ENCODE measurements around the gene TRIO.

TRIO gene

GRCh38 chr5:14183187-14183939, 40.2 kb downstream of the TRIO start:
- in situ Hi-C loops (cut with MboI; ENCODE audit: low sequenced_read_pairs) = no loop called here

- in situ Hi-C loops (cut with MboI; ENCODE audit: low sequenced_read_pairs) = no loop called here
Observed at GRCh38 chr5:14184082-14184481, 40.9 kb downstream of the TRIO start.

- in situ Hi-C loops (cut with MboI; ENCODE audit: low sequenced_read_pairs) = no loop called here
Observed at GRCh38 chr5:14184725-14185124, 41.6 kb downstream of the TRIO start.

GRCh38 chr5:14185326-14186058, 42.4 kb downstream of the TRIO start:
- in situ Hi-C loops (cut with MboI; ENCODE audit: low sequenced_read_pairs) = no loop called here

- in situ Hi-C loops (cut with MboI; ENCODE audit: low sequenced_read_pairs) = no loop called here
Observed at GRCh38 chr5:14186059-14186830, 43.1 kb downstream of the TRIO start.

- in situ Hi-C loops (cut with MboI; ENCODE audit: low sequenced_read_pairs) = no loop called here
Observed at GRCh38 chr5:14187157-14187556, 44.0 kb downstream of the TRIO start.

GRCh38 chr5:14187660-14188059, 44.5 kb downstream of the TRIO start:
- in situ Hi-C loops (cut with MboI; ENCODE audit: low sequenced_read_pairs) = no loop called here

GRCh38 chr5:14188778-14189177, 45.6 kb downstream of the TRIO start:
- in situ Hi-C loops (cut with MboI; ENCODE audit: low sequenced_read_pairs) = no loop called here

GRCh38 chr5:14189680-14190079, 46.5 kb downstream of the TRIO start:
- in situ Hi-C loops (cut with MboI; ENCODE audit: low sequenced_read_pairs) = no loop called here

GRCh38 chr5:14190194-14191164, 47.3 kb downstream of the TRIO start:
- in situ Hi-C loops (cut with MboI; ENCODE audit: low sequenced_read_pairs) = no loop called here

GRCh38 chr5:14191325-14191724, 48.2 kb downstream of the TRIO start:
- in situ Hi-C loops (cut with MboI; ENCODE audit: low sequenced_read_pairs) = no loop called here

- in situ Hi-C loops (cut with MboI; ENCODE audit: low sequenced_read_pairs) = no loop called here
Observed at GRCh38 chr5:14193496-14193895, 50.4 kb downstream of the TRIO start.

GRCh38 chr5:14195588-14195987, 52.4 kb downstream of the TRIO start:
- in situ Hi-C loops (cut with MboI; ENCODE audit: low sequenced_read_pairs) = no loop called here

GRCh38 chr5:14197056-14197455, 53.9 kb downstream of the TRIO start:
- in situ Hi-C loops (cut with MboI; ENCODE audit: low sequenced_read_pairs) = no loop called here

- in situ Hi-C loops (cut with MboI; ENCODE audit: low sequenced_read_pairs) = no loop called here
Observed at GRCh38 chr5:14199902-14200301, 56.8 kb downstream of the TRIO start.

- in situ Hi-C loops (cut with MboI; ENCODE audit: low sequenced_read_pairs) = no loop called here
Observed at GRCh38 chr5:14200312-14200990, 57.3 kb downstream of the TRIO start.

- in situ Hi-C loops (cut with MboI; ENCODE audit: low sequenced_read_pairs) = no loop called here
Observed at GRCh38 chr5:14201325-14202045, 58.3 kb downstream of the TRIO start.

- in situ Hi-C loops (cut with MboI; ENCODE audit: low sequenced_read_pairs) = no loop called here
Observed at GRCh38 chr5:14202462-14202861, 59.3 kb downstream of the TRIO start.

- in situ Hi-C loops (cut with MboI; ENCODE audit: low sequenced_read_pairs) = no loop called here
Observed at GRCh38 chr5:14204011-14204670, 61.0 kb downstream of the TRIO start.
